Activated CD4-positive, CD25-positive, alpha-beta regulatory T cell treated with anti-CD3 and anti-CD28 coated beads, Interleukin-2, amount 50 U/mL, for 72 hours (primary cell): ENCODE results near the gene XRCC3.

Source experiments
- DNase-seq: peaks from one replicate; pipeline ENCODE4 v3.0.0; 2021

XRCC3 gene

DNA sequence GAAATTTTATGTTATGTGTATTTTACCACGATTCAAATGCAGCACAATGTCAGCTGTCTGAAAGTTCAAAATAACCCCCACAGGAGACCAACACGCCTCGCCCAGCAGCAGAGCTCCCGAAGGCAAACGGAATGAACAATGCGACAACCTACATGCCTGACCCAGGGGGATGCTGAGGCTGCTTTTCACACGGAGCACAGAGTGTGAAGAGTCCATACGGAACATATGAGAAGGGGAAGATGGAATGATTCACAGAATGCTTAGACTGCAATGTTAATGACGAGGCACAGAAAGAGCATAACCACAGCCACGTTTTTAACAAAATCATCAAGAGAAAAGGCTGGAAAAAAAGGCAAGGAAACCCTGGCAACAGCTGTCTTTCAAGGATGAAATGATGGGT, 22.9 kb upstream of the XRCC3 start:
- DNase-seq, result no peak

- DNase-seq, result no peak
Observed at GRCh38 chr14:103737432-103738045, 22.3 kb upstream of the XRCC3 start.

DNA sequence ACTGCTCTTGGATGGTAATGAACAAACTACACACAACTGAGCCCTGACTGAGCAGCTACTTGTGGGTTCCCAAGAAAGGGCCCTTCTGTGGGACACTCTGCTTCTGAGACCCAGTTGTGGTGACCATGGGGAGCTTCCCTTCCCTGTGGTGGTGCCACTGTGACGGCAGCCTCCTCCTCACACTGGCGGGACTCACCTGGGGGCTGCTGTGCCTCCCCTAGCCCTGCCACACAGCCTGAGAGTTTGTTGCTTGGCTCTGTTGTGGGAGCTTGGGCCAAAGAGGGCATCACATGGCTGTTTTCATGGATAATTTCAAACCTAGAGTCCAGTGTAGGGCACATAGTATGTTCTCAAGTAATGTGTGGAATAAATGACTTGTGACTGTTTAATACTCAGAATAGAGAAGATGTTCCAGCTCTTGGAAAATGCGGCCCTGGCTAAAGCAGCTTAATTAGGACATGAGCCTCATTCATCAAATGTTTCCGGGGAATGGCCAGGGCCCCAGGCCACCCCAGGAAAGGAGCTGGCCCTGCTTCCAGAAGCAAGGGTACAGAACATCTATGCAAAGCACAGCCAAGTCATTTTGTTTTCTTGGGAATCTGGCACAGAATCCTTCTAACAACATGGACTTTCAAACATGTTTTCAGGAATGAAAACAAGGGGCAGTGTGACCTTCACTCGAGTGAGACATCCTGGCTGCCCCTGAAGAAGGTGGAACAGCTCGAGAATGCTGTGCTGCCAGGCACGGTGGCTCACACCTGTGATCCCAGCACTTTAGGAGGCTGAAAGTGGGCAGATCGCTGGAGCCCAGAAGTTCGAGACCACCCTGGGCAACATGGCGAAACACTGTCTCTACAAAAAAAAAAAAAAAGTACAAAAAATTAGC, 21.5 kb upstream of the XRCC3 start:
- no peak for DNase-seq

- no peak for DNase-seq
Observed at GRCh38 chr14:103735815-103736545, 20.7 kb upstream of the XRCC3 start.

DNA sequence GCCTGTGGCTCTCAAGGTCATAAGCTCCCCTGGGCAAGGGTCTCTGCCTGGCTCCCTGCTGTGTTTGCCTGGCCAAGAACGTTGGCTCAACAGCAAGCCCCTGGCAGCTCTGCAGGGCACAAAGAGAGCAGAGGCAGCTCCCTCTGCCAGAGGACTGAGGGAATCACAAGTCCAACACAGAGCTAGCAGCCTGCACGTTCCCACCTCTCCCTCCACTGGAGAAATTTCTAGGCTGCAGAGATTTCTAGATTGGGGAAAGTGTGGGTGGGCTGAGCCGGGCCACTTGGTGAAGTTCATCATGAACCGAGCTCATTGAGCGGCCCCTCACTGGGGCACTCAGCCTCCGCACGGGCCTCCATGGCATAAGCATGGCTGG, 20.2 kb upstream of the XRCC3 start:
- no peak for DNase-seq

DNA sequence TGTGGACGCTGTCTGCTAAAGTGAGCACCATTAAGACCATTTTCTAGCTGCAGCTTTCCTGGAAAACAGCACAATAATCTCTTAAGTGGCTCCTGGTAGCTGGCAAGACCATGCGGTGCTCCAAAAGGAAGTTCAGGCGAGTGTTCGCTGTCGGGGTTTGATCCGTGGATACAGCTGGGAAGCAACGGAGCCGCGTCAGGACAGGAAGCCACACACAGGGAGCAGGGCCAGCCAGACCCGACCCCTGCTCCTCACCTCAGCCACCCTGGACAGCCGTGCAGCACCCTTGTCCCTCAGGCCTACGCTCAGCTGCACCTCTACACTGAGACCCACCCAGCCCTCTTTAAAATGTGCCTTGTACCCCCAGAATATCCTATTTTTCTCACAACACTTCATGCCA, 19.8 kb upstream of the XRCC3 start:
- DNase-seq, result no peak

GRCh38 chr14:103734081-103734888, 19.0 kb upstream of the XRCC3 start:
- DNase-seq, result no peak

DNA sequence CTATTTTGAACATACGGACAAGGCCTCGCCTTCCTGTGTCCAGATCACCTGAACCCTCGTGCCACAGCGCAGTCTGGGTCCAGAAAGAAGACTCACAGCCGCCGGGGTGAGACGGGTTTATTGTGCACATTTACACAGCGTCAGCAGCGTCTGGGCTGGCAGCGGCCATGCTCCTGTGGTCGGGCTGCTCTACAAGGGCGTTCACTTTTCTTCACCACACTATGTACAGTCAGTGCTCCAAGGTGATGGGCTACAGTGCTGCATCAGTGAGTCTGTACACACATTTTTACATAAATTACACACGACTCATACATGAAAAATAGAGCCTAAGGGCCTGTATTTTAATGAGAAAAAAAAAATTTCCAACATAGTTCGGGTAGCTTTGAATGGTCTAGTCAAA, 18.4 kb upstream of the XRCC3 start:
- no peak for DNase-seq

- no peak for DNase-seq
Observed at GRCh38 chr14:103732868-103733620, 17.8 kb upstream of the XRCC3 start.

GRCh38 chr14:103731916-103732867, 16.9 kb upstream of the XRCC3 start:
- no peak for DNase-seq

DNA sequence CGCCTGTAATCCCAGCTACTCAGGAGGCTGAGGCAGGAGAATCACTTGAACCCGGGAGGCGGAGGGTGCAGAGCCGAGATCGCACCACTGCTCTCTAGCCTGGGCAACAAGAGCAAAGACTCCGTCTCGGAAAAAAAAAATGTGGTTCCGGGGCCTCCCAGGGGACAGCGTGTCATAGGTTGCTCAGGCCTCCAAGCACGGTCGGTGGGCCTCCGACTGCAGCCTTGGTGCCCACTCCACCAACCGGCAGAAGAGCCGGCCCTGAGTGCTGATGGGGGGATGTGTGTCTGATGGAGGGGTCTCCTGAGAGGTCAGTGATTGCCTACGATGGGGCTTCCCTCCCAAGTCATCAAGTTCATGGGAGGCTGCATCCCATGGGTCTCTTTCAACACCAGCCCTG, 16.2 kb upstream of the XRCC3 start:
- DNase-seq, result no peak

GRCh38 chr14:103730490-103731035, 15.3 kb upstream of the XRCC3 start:
- DNase-seq, result no peak

GRCh38 chr14:103729496-103730448, 14.5 kb upstream of the XRCC3 start:
- DNase-seq, result no peak

DNA sequence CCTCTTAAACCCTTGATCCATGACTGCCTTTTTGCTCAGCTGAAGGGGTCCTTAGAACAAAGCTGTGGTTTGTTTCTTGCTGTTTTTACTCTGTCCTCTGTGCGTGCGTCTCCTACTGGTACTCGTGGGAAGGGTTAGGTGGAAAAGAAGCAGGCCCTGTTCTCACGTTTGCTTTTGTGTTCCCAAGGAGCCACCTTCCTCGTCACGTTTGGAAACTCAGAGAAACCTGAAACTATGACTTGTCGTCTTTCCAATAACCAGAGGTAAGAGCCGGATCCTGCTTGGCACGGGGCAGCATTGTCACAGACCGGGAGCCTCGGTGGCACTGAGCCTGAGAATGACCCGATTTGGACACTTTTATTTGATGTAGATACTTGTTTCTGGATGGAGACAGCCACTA, 13.5 kb upstream of the XRCC3 start:
- no peak for DNase-seq

DNA sequence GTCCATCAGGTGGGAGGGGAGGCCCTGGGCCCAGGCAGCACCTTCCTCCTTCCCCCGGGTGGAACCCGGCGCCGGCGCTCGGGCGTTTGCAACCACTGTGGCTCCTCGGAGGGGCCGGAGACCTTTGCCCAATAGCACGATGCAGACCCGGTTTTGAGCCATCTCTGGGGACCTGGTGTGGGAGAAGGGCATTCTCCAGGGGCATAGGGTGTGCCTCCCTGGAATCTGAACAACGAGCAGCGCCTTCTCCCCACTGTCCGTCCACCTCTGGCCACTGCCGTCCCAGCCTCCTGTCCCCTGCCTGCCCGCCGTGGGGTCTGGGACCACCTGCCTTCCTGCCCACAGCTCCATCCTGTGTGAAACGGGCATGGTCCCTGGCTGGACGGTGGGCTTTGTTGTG, 12.9 kb upstream of the XRCC3 start:
- no peak for DNase-seq

GRCh38 chr14:103727313-103727980, 12.2 kb upstream of the XRCC3 start:
- DNase-seq, result no peak

GRCh38 chr14:103726474-103726873, 11.2 kb upstream of the XRCC3 start:
- no peak for DNase-seq

GRCh38 chr14:103725739-103726395, 10.6 kb upstream of the XRCC3 start:
- DNase-seq, result no peak
